G401.6 (cell line): ENCODE measurements around the gene UGT2B11.
"Not testable (repeated sequence)": the region's sequence is repeated elsewhere in the genome, so short reads cannot be mapped to it uniquely, and the experiment has no call there.

ENCODE experiments used
- FAIRE-seq: peaks from 2 replicates; lab custom pipeline; 2012; peaks lifted over from hg19 to GRCh38; lab: Jason Lieb, UNC

UGT2B11 gene

DNA sequence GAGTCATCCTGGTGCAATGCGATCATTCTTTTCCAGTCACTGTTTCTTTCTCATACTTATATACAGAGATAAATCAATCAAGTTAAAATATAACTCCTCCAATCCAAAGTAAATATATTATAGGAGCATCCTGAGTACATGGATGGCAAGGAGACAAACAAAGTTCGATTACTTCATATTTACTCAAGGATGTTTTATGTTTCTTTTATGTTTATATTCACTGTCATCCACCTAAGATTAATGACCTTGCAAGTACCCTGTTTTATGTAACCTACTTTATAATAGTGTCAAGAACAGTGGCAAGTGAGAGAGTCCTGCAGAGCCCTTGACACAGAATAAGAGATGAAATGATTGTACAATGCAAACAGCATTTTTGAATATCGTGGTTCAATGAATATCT lies at the start of gene UGT2B11:
Gene UGT2B11, minus strand, starts transcription at position 33 of the 400 bp plus-strand sequence. Its CDS starts 26 bp downstream, at position 7.
- FAIRE-seq: no peak

GRCh38 chr4:69253147-69253772 lies 38.7 kb upstream of the UGT2B11 start:
- not testable (repeated sequence) for FAIRE-seq

DNA sequence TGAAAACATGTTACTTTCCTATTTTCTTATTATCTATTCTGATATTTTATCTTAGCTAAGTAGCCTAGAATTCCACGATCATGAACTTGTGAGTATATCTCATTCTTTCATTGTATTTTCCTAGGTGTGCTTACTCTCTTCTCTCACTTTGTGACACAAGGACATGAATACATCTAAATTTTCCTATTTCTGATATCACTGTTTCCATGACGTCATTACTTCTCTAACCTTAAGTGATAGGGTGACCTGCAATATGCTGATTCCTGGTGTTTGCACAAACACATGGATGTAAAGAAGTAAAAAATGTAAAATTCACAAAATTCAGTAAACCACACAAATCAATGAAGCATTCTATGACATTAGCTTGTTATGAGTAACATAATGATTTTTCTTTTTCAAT lies 36.3 kb upstream of the UGT2B11 start:
- FAIRE-seq: not testable (repeated sequence)

DNA sequence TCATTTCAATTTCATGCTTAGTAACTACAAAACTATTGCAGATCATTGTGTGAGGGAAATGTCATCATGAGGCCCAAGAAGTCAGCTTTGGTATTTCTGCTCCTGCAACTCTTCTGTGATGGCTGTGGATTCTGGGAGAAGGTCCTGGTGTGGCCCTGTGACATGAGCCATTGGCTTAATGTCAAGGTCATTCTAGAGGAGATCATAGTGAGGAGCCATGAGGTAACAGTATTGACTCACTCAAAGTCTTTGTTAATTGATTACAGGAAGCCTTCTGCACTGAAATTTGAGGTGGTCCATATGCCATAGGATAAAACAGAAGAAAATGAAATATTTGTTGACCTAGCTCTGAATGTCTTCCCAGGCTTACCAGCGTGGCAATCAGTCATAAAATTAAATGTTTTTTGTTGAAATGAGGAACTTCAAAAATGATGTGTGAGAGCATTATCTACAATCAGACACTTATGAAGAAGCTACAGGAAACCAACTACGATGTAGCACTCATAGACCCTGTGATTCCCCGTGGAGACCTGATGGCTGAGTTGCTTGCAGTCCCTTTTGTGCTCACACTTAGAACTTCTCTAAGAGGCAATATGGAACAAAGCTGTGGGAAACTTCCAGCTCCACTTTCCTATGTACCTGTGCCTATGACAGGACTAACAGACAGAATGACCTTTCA lies 28.2 kb upstream of the UGT2B11 start:
- FAIRE-seq: not testable (repeated sequence)

- peak; percentile 50 for FAIRE-seq
These were observed 27.2 kb upstream of the UGT2B11 start for GRCh38 chr4:69241746-69242145.

- FAIRE-seq: not testable (repeated sequence)
These were observed 26.2 kb upstream of the UGT2B11 start for GRCh38 chr4:69240787-69241186.

GRCh38 chr4:69239557-69240168 lies 25.1 kb upstream of the UGT2B11 start:
- no peak for FAIRE-seq

DNA sequence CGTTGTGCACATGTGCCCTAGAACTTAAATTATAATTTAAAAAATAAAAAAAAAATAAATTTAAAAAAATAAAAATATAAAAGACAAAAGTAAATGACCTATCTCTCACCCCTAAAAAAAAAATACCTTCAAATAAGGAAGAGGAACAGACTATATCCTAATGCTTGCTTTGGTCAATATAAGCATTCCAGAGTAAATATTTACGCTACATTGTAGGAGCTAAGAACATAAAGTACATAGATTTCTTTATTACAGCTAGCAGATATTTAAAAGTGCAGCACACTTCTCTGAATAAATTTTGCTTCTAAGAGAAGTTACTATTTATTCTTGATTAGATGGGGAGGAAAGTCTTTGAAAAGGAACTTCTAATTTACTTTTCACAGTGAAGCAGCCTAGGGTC lies 24.5 kb upstream of the UGT2B11 start:
- FAIRE-seq: no peak

DNA sequence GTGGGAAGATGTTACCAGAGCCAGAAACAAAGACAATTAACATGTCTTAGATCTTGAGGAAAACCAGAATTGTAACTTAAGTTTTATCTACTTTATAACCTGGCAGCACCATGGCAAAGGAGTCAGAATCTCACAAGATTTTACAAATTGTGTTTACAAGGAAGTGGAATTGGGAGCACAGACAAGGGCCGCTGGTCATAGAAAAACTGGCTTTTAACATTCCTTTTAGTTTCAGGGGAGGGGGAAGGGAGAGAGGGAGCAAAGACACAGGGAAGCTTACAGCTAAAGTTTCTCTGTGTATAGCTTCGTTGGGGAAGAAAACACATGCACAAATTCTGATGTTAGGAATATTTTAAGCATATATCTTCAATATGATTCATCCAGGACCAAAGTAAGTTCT lies 10.3 kb upstream of the UGT2B11 start:
- FAIRE-seq: no peak

DNA sequence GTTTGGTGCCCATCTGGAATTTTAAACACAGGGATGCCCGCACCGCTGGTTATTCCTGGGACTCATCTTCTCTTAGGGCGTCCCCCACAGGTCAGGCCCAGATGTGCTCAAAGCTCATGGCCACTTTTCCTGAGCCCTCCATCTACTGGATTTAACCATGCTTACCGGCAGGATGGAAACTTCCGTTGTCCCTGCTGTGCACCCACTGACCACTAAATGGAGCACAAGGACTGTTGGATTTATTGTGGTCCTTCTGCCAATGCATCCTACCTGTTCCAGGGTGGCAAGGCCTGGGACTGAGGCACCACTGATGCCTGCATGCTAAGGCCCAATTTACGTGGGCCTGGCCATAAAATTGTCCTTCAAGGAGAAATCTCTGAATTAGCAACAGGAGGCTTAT lies 8.7 kb upstream of the UGT2B11 start:
- FAIRE-seq: not testable (repeated sequence)

GRCh38 chr4:69218491-69218890 lies 3.9 kb upstream of the UGT2B11 start:
- FAIRE-seq: not testable (repeated sequence)

- no peak for FAIRE-seq
These were observed 3.6 kb downstream of the UGT2B11 start for GRCh38 chr4:69210911-69211310.

GRCh38 chr4:69198506-69198905 lies 16.0 kb downstream of the UGT2B11 start:
- FAIRE-seq: not testable (repeated sequence)

DNA sequence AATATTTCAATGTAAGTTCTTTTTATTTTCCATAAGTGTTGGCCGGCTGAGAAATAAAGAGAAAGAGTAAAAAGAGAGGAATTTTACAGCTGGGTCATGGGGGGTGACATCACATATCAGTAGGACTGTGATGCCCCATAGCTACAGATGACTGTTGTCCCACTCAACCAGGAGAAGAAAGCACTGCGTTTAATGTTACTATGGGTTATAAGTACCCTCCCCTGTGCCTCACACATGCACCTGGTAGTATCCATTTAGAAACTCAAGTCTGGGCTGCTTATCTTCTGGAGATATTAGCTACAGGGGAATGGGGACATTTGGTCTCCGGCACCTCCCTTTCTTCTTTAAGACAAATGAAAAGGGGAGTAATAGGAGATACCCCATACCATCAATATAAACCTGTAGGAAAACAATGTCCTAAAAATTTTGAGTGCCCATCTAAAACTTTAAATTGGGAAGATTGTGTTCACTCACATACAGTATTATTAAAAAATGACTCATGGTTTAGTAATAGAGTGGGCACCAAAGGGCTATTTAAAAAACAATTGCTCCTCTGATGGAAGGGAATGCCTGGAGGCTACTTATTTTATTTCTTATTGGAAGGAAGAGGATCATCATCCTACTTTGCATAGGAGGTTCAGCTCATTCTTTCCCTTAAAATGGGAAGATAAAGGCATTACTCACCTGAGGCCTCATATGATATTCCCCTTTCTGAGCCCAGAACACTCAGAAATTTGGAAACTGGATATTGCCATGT lies 18.2 kb downstream of the UGT2B11 start:
- FAIRE-seq: no peak

- no peak for FAIRE-seq
These were observed 20.4 kb downstream of the UGT2B11 start for GRCh38 chr4:69194166-69194565.

DNA sequence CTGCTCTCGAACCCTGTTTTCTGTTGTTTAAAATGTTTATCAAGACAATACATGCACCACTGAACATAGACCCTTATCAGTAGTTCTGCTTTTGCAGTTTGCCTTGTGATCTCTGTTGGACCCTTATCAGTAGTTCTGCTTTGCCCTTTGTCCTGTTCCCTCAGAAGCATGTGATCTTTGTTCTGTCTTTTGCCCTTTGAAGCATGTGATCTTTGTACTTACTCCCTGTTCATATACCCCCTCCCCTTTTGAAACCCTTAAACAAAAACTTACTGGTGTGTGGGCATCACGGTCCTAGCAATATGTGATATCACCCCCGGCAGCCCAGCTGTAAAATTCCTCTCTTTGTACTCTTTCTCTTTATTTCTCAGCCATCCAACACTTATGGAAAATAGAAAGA lies 22.6 kb downstream of the UGT2B11 start:
- not testable (repeated sequence) for FAIRE-seq

DNA sequence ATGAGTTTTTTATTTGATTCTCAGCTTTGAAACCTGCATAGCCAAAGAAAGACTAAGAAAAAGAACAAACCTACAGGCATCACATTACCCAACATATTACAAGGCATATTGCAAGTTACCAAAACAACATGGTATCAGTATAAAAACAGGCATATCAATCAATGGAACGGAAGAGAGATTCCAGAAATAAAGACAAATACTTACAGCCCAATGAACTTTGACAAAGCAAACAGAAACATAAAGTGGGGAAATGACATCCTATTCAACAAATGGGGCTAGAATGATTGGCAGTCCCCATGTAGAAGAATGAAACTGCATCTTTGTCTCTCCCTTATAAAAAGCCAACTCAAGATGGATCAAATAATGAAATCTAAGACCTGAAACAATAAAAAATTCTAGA lies 23.9 kb downstream of the UGT2B11 start:
- not testable (repeated sequence) for FAIRE-seq

GRCh38 chr4:69181519-69182169 lies 32.9 kb downstream of the UGT2B11 start:
- not testable (repeated sequence) for FAIRE-seq

- FAIRE-seq: not testable (repeated sequence)
These were observed 34.7 kb downstream of the UGT2B11 start for GRCh38 chr4:69179817-69180216.

DNA sequence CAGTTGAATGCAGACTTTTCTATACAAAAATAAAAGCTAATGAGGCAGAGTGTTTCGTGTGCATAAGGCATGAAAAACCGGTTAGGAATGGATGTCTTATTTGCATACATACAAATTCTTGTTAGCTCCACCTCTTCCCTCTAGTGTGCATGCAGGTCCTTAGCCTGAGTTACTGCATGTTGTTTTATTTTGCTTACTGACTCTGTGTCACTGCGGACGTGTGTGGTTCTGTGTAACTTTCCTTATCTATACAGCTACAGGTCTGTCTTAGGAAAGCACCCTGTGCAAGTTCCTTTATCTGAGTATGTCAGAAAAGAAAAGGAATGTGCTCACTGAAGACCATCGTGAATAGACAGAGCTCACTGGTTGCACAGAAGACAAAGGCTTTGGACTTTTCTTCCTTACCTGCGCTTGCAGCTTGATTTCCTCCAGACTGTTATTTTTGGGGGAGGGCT lies 35.8 kb downstream of the UGT2B11 start:
- FAIRE-seq: not testable (repeated sequence)

DNA sequence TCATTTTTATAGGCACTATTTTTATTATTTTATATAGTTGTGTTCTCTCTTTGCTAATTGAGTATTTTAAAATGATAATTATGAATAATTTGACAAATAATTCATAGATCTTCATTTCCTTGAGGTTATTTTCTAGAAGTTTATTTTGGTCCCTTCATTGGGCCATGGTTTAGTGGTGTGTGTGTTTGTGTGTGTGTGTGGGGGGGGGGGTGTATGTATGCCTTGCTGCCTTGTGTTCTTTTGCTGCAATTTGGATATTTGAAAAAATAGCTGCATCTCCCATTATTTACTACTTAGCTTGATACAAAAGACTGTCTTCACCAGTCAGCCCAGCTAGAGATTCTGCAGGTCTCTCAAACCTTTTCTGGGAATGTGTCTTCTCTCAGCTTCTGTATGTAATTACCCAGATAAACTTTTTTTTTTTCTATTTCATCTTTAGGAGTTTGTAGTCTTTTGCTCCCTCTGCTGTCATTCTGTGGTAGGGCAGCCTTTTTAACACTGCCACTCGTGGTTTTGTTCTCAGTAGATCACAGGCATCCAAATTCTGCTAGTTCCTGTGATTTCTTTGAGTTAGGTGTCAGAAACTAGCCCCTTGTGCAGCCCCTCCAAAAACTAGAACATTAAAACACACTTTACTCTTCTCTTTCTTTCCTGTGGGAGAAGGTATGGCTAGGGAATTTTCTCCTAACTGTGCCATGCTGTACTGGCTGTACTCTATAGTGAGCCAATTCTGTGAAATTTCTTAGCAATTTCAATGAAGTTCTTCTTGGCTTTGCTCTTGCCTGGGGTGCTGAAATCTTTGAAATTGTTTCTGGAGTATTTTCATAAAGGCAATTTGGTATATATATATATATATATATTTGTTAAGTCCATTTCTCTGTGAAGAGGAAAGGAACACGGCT lies 44.1 kb downstream of the UGT2B11 start:
- peak; percentile 21 for FAIRE-seq
